IPS DF 19.7 (cell line): Measurements from ENCODE around the gene SUMO3.
A peak's percentile ranks its signal among the peaks of the same experiment; 100 is the strongest.
"Not testable (repeated sequence)": the region's sequence is repeated elsewhere in the genome, so short reads cannot be mapped to it uniquely, and the experiment has no call there.

Experiments used
- DNase-seq: peaks from one replicate; pipeline ENCODE4 v3.0.0-alpha.2; 2013; ENCODE audit warnings: low read depth, low spot score

SUMO3 gene

GRCh38 chr21:44847261-44848056, 29.6 kb upstream of the SUMO3 start:
- DNase-seq = no peak

GRCh38 chr21:44846485-44847260, 28.8 kb upstream of the SUMO3 start:
- DNase-seq = no peak

- no peak for DNase-seq
These were observed 28.3 kb upstream of the SUMO3 start for GRCh38 chr21:44846224-44846484.

GRCh38 chr21:44845418-44846223, 27.8 kb upstream of the SUMO3 start:
- peak; percentile 33 for DNase-seq

GRCh38 chr21:44844256-44844655, 26.4 kb upstream of the SUMO3 start:
- no peak for DNase-seq

GRCh38 chr21:44842721-44843445, 25.0 kb upstream of the SUMO3 start:
- DNase-seq = no peak

GRCh38 chr21:44842087-44842486, 24.2 kb upstream of the SUMO3 start:
- no peak for DNase-seq

- DNase-seq = no peak
These were observed 22.9 kb upstream of the SUMO3 start for GRCh38 chr21:44840771-44841170.

- DNase-seq = no peak
These were observed 21.1 kb upstream of the SUMO3 start for GRCh38 chr21:44838951-44839350.

- DNase-seq = no peak
These were observed 20.4 kb upstream of the SUMO3 start for GRCh38 chr21:44838039-44838895.

GRCh38 chr21:44837537-44837936, 19.7 kb upstream of the SUMO3 start:
- no peak for DNase-seq

- DNase-seq = no peak
These were observed 19.0 kb upstream of the SUMO3 start for GRCh38 chr21:44836666-44837471.

GRCh38 chr21:44836349-44836665, 18.4 kb upstream of the SUMO3 start:
- DNase-seq = no peak

- no peak for DNase-seq
These were observed 17.7 kb upstream of the SUMO3 start for GRCh38 chr21:44835647-44835973.

- DNase-seq = no peak
These were observed 17.2 kb upstream of the SUMO3 start for GRCh38 chr21:44834951-44835646.

- DNase-seq = no peak
These were observed 16.5 kb upstream of the SUMO3 start for GRCh38 chr21:44834231-44834950.

GRCh38 chr21:44833663-44834062, 15.8 kb upstream of the SUMO3 start:
- DNase-seq = no peak

GRCh38 chr21:44832516-44833255, 14.8 kb upstream of the SUMO3 start:
- DNase-seq = not testable (repeated sequence)
